ENCODE measurements around the gene AGPAT2.

The AGPAT2 gene

DNA sequence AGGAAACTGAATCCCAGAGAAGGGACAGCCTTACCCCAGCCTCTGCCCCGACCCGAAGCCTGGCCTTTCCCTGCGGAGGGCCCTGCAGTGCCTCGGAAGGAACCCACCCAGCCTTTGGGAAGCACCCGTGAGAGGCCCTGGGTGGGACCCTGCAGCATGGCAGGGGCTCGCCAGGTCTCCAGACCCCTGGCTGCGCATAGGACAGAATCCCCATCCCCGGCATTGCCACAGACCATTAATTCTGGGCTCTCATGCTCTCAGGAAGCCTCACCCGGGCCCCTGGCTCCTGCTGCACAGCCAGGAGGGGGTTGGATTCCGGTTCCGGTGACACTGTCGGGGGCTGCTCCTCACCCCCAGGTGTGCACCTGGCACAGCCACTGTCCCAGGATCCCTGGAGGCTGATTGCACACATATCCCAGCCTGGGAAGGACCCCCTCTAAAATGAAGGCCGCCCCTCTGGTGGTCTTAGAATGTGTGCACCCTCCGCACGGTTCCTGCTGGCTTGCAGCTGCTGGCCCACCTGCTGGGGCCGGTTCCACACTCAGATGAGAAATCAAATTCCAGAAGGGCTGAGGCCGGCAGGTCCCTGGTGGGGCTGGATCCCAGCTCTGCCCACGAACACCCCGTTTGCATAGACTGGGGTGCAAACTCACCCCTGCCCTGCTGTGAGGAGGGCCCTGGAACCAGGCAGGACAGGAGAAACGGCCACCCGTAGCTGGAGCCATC lies 19.9 kb downstream of the AGPAT2 start:
- Histone ChIP-seq H3K36me3 (peaks cover 0 to 4% (median 0%) of the 10 kb centered on the region in 11 experiments; a peak in 5 of 22 replicates), H3K4me1 (peaks cover 59 to 95% (median 94%) of the 10 kb centered on the region in 10 experiments), H3K4me2 (peak overlapping the region; percentile 84 to 100 (median 98)), H3K9ac (peak overlapping the region in 3 of 11 experiments; percentile 24 to 77 (median 73); a peak in 3 of 22 replicates), H3K9me3 (replicated peaks in 1 of 11) (no peaks in the 10 kb centered on the region), H4K20me1 (peaks cover 13 to 88% (median 48%) of the 10 kb centered on the region in 11 experiments; a peak in 21 of 22 replicates), H3K4me3 (no peak overlapping the region), H3K27me3 (peaks cover 26 to 57% (median 46%) of the 10 kb centered on the region in 11 experiments; a peak in 20 of 22 replicates), H3K27ac (no peak overlapping the region)
- TF ChIP-seq Cebpa-rat (IDR thresholded peaks at IDR 0.05): no peak

GRCh38 chr9:136666372-136667213 lies 20.7 kb downstream of the AGPAT2 start:
- H3K27me3 ChIP-seq: peaks cover 26 to 63% (median 46%) of the 10 kb centered on the region in 11 experiments; a peak in 20 of 22 replicates
- no peak for TF ChIP-seq Cebpa-rat (IDR thresholded peaks at IDR 0.05)
- no peaks in the 10 kb centered on the region for H3K9me3 ChIP-seq (replicated peaks in 1 of 11)
- peak overlapping the region; percentile 57 to 81 (median 74); a peak in 21 of 22 replicates for H3K9ac ChIP-seq
- H3K27ac ChIP-seq: peak overlapping the region in 8 of 11 experiments; percentile 35 to 61 (median 48); a peak in 14 of 22 replicates
- no peaks in the 10 kb centered on the region; a peak in 3 of 22 replicates for H3K36me3 ChIP-seq
- H3K4me3 ChIP-seq: peak overlapping the region; percentile 55 to 74 (median 63)
- peak overlapping the region; percentile 84 to 100 (median 98) for H3K4me2 ChIP-seq
- H3K4me1 ChIP-seq: peaks cover 51 to 95% (median 93%) of the 10 kb centered on the region in 10 experiments
- peaks cover 5 to 81% (median 40%) of the 10 kb centered on the region in 11 experiments; a peak in 19 of 22 replicates for H4K20me1 ChIP-seq

- Histone ChIP-seq H3K4me2 (peak overlapping the region; percentile 84 to 100 (median 98)), H4K20me1 (peaks cover 0 to 81% (median 37%) of the 10 kb centered on the region in 11 experiments; a peak in 18 of 22 replicates), H3K4me3 (peak overlapping the region; percentile 55 to 74 (median 63)), H3K9ac (peak overlapping the region; percentile 57 to 81 (median 74); a peak in 21 of 22 replicates), H3K27me3 (peaks cover 26 to 71% (median 46%) of the 10 kb centered on the region in 11 experiments; a peak in 20 of 22 replicates), H3K27ac (peak overlapping the region; percentile 19 to 61 (median 47); a peak in 17 of 22 replicates), H3K9me3 (replicated peaks in 1 of 11) (no peaks in the 10 kb centered on the region), H3K36me3 (no peaks in the 10 kb centered on the region; a peak in 3 of 22 replicates), H3K4me1 (peaks cover 46 to 95% (median 93%) of the 10 kb centered on the region in 10 experiments)
- TF ChIP-seq Cebpa-rat (IDR thresholded peaks at IDR 0.05): no peak
Measured at GRCh38 chr9:136665704-136666371, 21.4 kb downstream of the AGPAT2 start.

DNA sequence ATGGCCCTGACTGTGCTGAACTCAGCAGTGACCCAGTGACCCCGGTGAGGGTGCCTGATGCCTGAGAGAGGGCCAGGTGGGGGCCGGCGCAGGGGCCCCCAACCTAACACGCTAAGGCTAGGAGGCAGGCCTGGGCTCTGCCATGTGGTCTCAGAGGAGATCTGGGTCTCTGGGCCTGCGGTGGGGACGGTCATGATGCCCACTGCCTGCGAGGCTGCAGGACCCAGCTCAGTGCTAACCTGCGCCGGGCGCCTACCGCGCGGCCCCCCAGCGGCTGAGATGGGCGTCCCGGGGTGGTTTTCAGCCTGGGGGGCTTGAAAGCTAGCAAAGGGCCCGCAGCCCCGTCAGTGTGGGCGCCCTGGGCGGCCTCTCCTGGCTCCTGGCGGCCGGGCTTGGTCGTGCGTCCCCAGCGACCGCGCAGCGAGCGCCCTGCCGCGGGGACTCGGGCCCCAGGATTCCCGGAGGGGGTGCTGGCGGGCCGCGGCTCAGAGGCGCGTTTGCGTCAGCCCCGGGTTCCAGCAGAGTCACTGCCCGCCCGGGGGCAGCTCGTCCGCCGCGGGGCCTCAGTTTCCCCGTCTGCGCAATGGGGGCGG lies 22.1 kb downstream of the AGPAT2 start:
- Histone ChIP-seq H3K36me3 (no peaks in the 10 kb centered on the region; a peak in 3 of 22 replicates), H3K9me3 (replicated peaks in 1 of 11) (no peaks in the 10 kb centered on the region), H3K27ac (peak overlapping the region in 8 of 11 experiments; percentile 11 to 32 (median 28); a peak in 7 of 22 replicates), H4K20me1 (peaks cover 0 to 77% (median 35%) of the 10 kb centered on the region in 11 experiments; a peak in 18 of 22 replicates), H3K27me3 (peaks cover 26 to 77% (median 49%) of the 10 kb centered on the region in 11 experiments; a peak in 20 of 22 replicates), H3K4me1 (peaks cover 41 to 95% (median 93%) of the 10 kb centered on the region in 10 experiments), H3K9ac (peak overlapping the region; percentile 50 to 81 (median 73)), H3K4me3 (peak overlapping the region; percentile 55 to 74 (median 63)), H3K4me2 (peak overlapping the region; percentile 84 to 100 (median 98))
- no peak for TF ChIP-seq Cebpa-rat (IDR thresholded peaks at IDR 0.05)

GRCh38 chr9:136664000-136664915 lies 23.0 kb downstream of the AGPAT2 start:
- Histone ChIP-seq H3K4me2 (peak overlapping the region; percentile 84 to 100 (median 98)), H3K4me3 (peak overlapping the region in 4 of 10 experiments; percentile 55 to 74 (median 62); a peak in 5 of 20 replicates), H3K27ac (no peak overlapping the region), H3K27me3 (peaks cover 31 to 85% (median 57%) of the 10 kb centered on the region in 11 experiments; a peak in 20 of 22 replicates), H3K4me1 (peaks cover 40 to 95% (median 93%) of the 10 kb centered on the region in 10 experiments), H3K9ac (peak overlapping the region in 7 of 11 experiments; percentile 60 to 81 (median 73); a peak in 11 of 22 replicates), H3K36me3 (no peaks in the 10 kb centered on the region; a peak in 1 of 22 replicates), H3K9me3 (replicated peaks in 1 of 11) (no peaks in the 10 kb centered on the region), H4K20me1 (peaks cover 0 to 67% (median 26%) of the 10 kb centered on the region in 11 experiments; a peak in 18 of 22 replicates)
- TF ChIP-seq Cebpa-rat (IDR thresholded peaks at IDR 0.05): no peak

DNA sequence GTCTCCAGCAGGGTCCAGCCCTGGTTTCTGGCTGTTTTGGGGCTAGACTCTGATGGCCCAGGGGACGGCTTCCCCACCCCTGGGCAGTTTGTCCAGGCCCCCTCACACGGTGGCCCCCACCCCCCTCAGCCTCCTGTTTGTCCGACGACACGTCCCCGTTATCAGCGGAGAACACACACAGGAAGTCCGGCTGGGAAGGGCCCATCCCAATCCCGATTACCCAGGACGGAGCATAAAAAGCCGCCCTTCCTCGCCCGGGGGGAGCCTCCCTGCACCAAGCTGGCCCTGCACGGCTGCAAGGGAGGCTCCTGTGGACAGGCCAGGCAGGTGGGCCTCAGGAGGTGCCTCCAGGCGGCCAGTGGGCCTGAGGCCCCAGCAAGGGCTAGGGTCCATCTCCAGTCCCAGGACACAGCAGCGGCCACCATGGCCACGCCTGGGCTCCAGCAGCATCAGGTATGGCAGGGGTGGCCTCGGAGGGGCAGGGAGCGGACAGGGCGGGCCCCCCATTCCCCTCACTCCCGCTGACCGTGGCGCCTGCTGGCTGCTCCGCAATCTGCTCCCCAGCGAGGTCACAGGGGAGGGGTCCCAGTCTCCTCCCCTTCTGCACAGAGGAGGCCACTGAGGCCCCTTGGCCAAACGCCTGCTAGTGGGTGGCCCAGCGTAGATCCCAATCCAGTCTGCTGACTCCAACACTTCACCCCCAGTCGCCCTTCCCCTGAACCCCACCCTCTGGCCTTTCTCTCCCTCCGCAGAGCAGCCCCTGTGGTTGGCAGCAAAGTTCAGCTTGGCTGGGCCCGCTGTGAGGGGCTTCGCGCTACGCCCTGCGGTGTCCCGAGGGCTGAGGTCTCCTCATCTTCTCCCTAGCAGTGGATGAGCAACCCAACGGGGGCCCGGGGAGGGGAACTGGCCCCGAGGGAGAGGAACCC lies 24.3 kb downstream of the AGPAT2 start, which contains the start of gene EGFL7:
Gene EGFL7, plus strand, starts transcription at position 261 of the 926 bp plus-strand sequence. CDS start 5,367 bp downstream, outside the sequence.
- no peak for TF ChIP-seq Cebpa-rat (IDR thresholded peaks at IDR 0.05)

More for the DNA sequence above, 24.3 kb downstream of the AGPAT2 start, which contains the start of gene EGFL7:
- no peaks in the 10 kb centered on the region for H3K9me3 ChIP-seq (replicated peaks in 1 of 11)
- H4K20me1 ChIP-seq: peaks cover 0 to 54% (median 16%) of the 10 kb centered on the region in 11 experiments; a peak in 18 of 22 replicates
- H3K4me1 ChIP-seq: peaks cover 39 to 95% (median 93%) of the 10 kb centered on the region in 10 experiments
- H3K36me3 ChIP-seq: no peaks in the 10 kb centered on the region
- no peak within 1 kb of the TSS; a peak in 1 of 20 replicates for H3K4me3 ChIP-seq
- peaks cover 33 to 94% (median 67%) of the 10 kb centered on the region in 11 experiments; a peak in 20 of 22 replicates for H3K27me3 ChIP-seq
- H3K9ac ChIP-seq: peak within 1 kb of the TSS in 6 of 11 experiments; percentile 5 to 75 (median 56); a peak in 6 of 22 replicates
- no peak within 1 kb of the TSS for H3K27ac ChIP-seq
- H3K4me2 ChIP-seq: peak within 1 kb of the TSS; percentile 5 to 100 (median 98); a peak in 20 of 22 replicates

All from BLaER1 treated with 17β-estradiol and CSF1 and Interleukin-3, amounts not matched to agents 10 nM and 100 nM (cell line).